ENCODE results near the gene TARS2. TPM values are rescaled to one million over a fixed set of nuclear protein-coding genes. Genes with fewer than 3 reads are reported as not detected.
A peak's percentile ranks its signal among the peaks of the same experiment; 100 is the strongest.

Gene TARS2
- total RNA-seq, 2 donors from 2014 or later = 17.4 to 30.2 TPM

DNA sequence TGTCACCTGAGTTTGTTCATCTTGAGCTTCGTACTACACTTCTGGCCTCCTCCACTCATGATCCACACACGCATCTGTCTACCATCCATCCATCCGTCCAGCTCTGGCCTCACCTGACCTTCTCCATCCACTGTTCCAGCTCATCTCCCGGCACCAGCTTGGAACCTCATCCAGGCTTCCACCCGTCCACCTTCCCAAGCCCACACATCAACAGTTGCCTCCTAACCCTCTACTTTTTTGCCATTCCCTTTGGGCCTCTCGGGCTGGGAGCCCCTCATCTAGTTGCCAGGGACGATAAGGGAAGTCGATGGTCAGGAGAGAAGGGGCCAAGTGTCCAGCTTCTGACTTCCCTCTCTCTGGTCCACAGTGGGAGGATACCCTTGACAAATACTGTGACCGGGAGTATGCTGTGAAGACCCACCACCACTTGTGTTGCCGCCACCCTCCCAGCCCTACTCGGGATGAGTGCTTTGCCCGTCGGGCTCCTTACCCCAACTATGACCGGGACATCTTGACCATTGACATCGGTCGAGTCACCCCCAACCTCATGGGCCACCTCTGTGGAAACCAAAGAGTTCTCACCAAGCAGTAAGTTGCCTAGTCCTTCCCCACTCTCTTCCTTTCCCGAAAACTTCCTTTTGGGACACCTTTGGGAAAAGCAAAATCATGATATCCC lies 24.9 kb downstream of the TARS2 start:
- Histone ChIP-seq H3K27me3 (replicated peaks; ENCODE audit: insufficient read depth) (no peaks in the 10 kb centered on the region), H3K9me3 (no peaks in the 10 kb centered on the region), H3K36me3 (no peaks in the 10 kb centered on the region), H3K4me1 (replicated peaks) (no peaks in the 10 kb centered on the region), H3K4me3 (no peak overlapping the region), H3K27ac (no peak overlapping the region)
- intact Hi-C loops (cut with DNase I) = no loop called here
- TF ChIP-seq POLR2AphosphoS5 (IDR thresholded peaks at IDR 0.05) (no peak), POLR2A (IDR thresholded peaks at IDR 0.05) (no peak)
- TF ChIP-seq, protein P1, sequence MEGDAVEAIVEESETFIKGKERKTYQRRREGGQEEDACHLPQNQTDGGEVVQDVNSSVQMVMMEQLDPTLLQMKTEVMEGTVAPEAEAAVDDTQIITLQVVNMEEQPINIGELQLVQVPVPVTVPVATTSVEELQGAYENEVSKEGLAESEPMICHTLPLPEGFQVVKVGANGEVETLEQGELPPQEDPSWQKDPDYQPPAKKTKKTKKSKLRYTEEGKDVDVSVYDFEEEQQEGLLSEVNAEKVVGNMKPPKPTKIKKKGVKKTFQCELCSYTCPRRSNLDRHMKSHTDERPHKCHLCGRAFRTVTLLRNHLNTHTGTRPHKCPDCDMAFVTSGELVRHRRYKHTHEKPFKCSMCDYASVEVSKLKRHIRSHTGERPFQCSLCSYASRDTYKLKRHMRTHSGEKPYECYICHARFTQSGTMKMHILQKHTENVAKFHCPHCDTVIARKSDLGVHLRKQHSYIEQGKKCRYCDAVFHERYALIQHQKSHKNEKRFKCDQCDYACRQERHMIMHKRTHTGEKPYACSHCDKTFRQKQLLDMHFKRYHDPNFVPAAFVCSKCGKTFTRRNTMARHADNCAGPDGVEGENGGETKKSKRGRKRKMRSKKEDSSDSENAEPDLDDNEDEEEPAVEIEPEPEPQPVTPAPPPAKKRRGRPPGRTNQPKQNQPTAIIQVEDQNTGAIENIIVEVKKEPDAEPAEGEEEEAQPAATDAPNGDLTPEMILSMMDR (IDR thresholded peaks at IDR 0.05) = no peak
- DNase-seq (ENCODE audit: low spot score) = no peak
- WGBS = 87% methylated on average over 17 of the region's 17 CpGs

DNA sequence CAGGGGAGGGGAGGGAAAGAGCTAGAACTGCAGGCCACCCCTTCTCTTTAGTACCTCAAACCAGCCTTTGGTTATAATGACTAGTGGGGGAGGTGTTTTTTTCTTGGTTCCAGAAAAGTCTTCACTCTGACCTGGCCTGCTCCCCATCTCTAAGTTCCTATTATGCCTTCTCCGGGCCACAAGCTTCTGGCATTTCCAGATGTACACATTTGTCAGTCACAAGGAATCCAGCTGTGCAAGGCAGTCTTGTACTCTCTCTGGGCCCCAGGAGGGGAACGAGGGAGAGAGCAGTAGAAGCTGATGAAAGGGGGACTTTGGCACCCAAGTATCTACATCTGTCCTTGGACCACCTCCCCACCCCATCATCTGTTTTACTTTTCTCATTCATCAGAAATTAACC lies 25.6 kb downstream of the TARS2 start:
- Histone ChIP-seq H3K27me3 (replicated peaks; ENCODE audit: insufficient read depth) (no peaks in the 10 kb centered on the region), H3K4me3 (no peak overlapping the region), H3K9me3 (no peaks in the 10 kb centered on the region), H3K4me1 (replicated peaks) (no peaks in the 10 kb centered on the region), H3K36me3 (no peaks in the 10 kb centered on the region), H3K27ac (no peak overlapping the region)
- WGBS = 81% methylated on average over 2 of the region's 2 CpGs
- TF ChIP-seq POLR2AphosphoS5 (IDR thresholded peaks at IDR 0.05) = no peak
- TF ChIP-seq, protein P1 (IDR thresholded peaks at IDR 0.05) = no peak
- TF ChIP-seq POLR2A (IDR thresholded peaks at IDR 0.05) = no peak
- no peak for DNase-seq (ENCODE audit: low spot score)
- intact Hi-C loops (cut with DNase I) = no loop called here

DNA sequence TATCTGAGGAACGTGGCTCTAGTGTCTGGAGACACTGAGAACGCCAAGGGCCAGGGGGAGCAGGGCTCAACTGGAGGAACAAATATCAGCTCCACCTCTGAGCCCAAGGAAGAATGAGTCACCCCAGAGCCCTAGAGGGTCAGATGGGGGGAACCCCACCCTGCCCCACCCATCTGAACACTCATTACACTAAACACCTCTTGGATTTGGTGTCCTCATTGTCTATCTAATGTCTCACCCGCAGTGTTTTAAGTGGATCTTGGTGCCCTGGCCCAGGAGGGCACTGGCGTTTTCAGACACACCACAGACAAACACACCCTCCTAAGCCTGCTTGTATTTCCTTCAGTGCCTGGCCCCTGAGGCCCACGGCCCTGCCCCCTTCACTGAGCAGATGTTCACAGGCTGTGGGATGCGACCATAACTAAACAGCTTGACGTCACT lies 26.2 kb downstream of the TARS2 start:
- no peak overlapping the region for H3K27ac ChIP-seq
- no peak overlapping the region for H3K4me3 ChIP-seq
- WGBS = 84% methylated on average over 7 of the region's 7 CpGs
- no peaks in the 10 kb centered on the region for H3K4me1 ChIP-seq (replicated peaks)
- intact Hi-C loops (cut with DNase I) = no loop called here
- H3K27me3 ChIP-seq (replicated peaks; ENCODE audit: insufficient read depth) = no peaks in the 10 kb centered on the region
- no peaks in the 10 kb centered on the region for H3K36me3 ChIP-seq
- no peaks in the 10 kb centered on the region for H3K9me3 ChIP-seq
- DNase-seq (ENCODE audit: low spot score) = no peak
- no peak for TF ChIP-seq POLR2AphosphoS5 (IDR thresholded peaks at IDR 0.05)
- no peak for TF ChIP-seq POLR2A (IDR thresholded peaks at IDR 0.05)
- TF ChIP-seq, protein P1 (IDR thresholded peaks at IDR 0.05) = no peak

DNA sequence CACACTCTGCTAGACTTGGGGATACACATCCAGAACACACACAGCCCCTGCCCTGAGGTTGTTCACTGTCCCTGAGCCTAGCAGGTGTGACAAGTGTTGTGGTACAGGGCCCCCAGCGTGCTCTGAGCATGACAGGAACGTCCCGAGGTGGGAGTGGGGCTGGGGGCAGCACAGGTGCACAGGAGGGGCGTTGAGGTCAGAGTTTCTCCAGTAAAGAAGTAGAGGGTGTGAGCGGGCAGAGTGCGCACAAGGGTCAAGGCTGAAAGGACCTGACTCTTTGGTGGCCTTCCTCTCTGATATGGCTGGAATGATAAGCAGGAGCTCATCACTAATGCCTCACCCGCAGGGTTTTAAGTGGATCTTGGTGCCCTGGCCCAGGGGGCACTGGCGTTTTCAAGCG lies 27.0 kb downstream of the TARS2 start:
- Histone ChIP-seq H3K9me3 (no peaks in the 10 kb centered on the region), H3K4me1 (replicated peaks) (no peaks in the 10 kb centered on the region), H3K27ac (no peak overlapping the region), H3K27me3 (replicated peaks; ENCODE audit: insufficient read depth) (no peaks in the 10 kb centered on the region), H3K36me3 (no peaks in the 10 kb centered on the region), H3K4me3 (no peak overlapping the region)
- TF ChIP-seq POLR2A (IDR thresholded peaks at IDR 0.05) = no peak
- TF ChIP-seq, protein P1 (IDR thresholded peaks at IDR 0.05) = no peak
- TF ChIP-seq POLR2AphosphoS5 (IDR thresholded peaks at IDR 0.05) = no peak
- WGBS = 90% methylated on average over 9 of the region's 9 CpGs
- no peak for DNase-seq (ENCODE audit: low spot score)
- intact Hi-C loops (cut with DNase I) = no loop called here

DNA sequence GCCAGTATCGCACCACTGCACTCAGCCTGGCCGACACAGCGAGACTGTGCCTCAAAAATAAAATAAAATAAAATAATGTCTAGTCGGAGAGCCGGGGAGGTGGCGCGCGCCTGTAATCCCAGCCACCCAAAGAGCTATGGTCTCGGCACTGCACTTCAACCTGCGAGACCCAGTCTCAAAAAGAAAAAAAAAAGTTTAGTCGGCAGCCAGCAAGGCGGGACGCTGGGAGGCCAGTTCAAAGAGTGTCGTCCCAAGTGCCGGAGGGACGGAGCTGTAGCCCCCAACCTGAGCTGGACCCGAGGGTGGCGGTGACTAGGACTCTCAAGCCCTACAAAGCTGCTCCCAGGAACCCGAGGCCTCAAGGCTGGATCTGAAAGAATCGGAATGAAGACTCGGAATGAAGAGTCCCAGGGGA lies 27.7 kb downstream of the TARS2 start:
- DNase-seq (ENCODE audit: low spot score) = no peak
- Histone ChIP-seq H3K9me3 (no peaks in the 10 kb centered on the region), H3K4me3 (peak overlapping the region; percentile 43 to 56), H3K4me1 (replicated peaks) (no peaks in the 10 kb centered on the region), H3K27me3 (replicated peaks; ENCODE audit: insufficient read depth) (no peaks in the 10 kb centered on the region), H3K27ac (peak overlapping the region; percentile 81 to 88), H3K36me3 (no peaks in the 10 kb centered on the region)
- intact Hi-C loops (cut with DNase I) = no loop called here
- 30% methylated on average over 21 of the region's 21 CpGs for whole genome bisulfite sequencing
- TF ChIP-seq POLR2AphosphoS5 (IDR thresholded peaks at IDR 0.05) = no peak
- no peak for TF ChIP-seq POLR2A (IDR thresholded peaks at IDR 0.05)
- TF ChIP-seq, protein P1 (IDR thresholded peaks at IDR 0.05) = no peak
